ENCODE data around the gene GATAD2B. TPM values are rescaled to one million over a fixed set of nuclear protein-coding genes. Genes with fewer than 3 reads are reported as not detected.

The GATAD2B gene
- total RNA-seq, 4 donors from 2014 or later, result 22.0 to 40.7 (median 28.1) TPM

- intact Hi-C loops (cut with DNase I; ENCODE audit: low total_unique reads) (no loop called here), in situ Hi-C loops (cut with MboI; ENCODE audit: low sequenced_read_pairs in 4 of 4) (no loop called here)
- no peaks in the 10 kb centered on the region for H3K4me1 ChIP-seq
- TF ChIP-seq POLR2A (IDR thresholded peaks at IDR 0.05) (no peak), CTCF (IDR thresholded peaks at IDR 0.05 in 4 of 5, conservative IDR thresholded peaks at IDR 0.05 in 1 of 5) (no peak)
- H3K27ac ChIP-seq, result no peak overlapping the region
- no peak overlapping the region for H3K4me3 ChIP-seq
- ATAC-seq (no peak), DNase-seq (peak in 1 of 2 donors; percentile 6)
- no peaks in the 10 kb centered on the region for H3K27me3 ChIP-seq
- peaks cover 4 to 86% of the 10 kb centered on the region in 2 donors for H3K36me3 ChIP-seq
- no peaks in the 10 kb centered on the region for H3K9me3 ChIP-seq
These were observed 13.4 kb upstream of the GATAD2B start for GRCh38 chr1:153936011-153936802.

GRCh38 chr1:153934746-153935145, 12.0 kb upstream of the GATAD2B start:
- no peak overlapping the region for H3K27ac ChIP-seq
- H3K27me3 ChIP-seq, result no peaks in the 10 kb centered on the region
- no peak overlapping the region for H3K4me3 ChIP-seq
- TF ChIP-seq CTCF (IDR thresholded peaks at IDR 0.05 in 4 of 5, conservative IDR thresholded peaks at IDR 0.05 in 1 of 5), result no peak
- no peak for TF ChIP-seq POLR2A (IDR thresholded peaks at IDR 0.05)
- DNase-seq (peak in 1 of 2 donors; percentile 8), ATAC-seq (no peak)
- in situ Hi-C loops (cut with MboI; ENCODE audit: low sequenced_read_pairs in 4 of 4) (no loop called here), intact Hi-C loops (cut with DNase I; ENCODE audit: low total_unique reads) (no loop called here)
- H3K4me1 ChIP-seq, result no peaks in the 10 kb centered on the region
- no peaks in the 10 kb centered on the region for H3K9me3 ChIP-seq
- H3K36me3 ChIP-seq, result peaks cover 4 to 92% of the 10 kb centered on the region in 2 donors

- intact Hi-C loops (cut with DNase I; ENCODE audit: low total_unique reads), result no loop called here
- TF ChIP-seq POLR2A (IDR thresholded peaks at IDR 0.05) (no peak), CTCF (IDR thresholded peaks at IDR 0.05 in 4 of 5, conservative IDR thresholded peaks at IDR 0.05 in 1 of 5) (no peak)
- in situ Hi-C loops (cut with MboI; ENCODE audit: low sequenced_read_pairs in 4 of 4), result no loop called here
- H3K36me3 ChIP-seq, result peaks cover 4 to 90% of the 10 kb centered on the region in 2 donors
- DNase-seq (peak in 1 of 2 donors; percentile 6), ATAC-seq (no peak)
- H3K4me3 ChIP-seq, result no peak overlapping the region
- no peaks in the 10 kb centered on the region for H3K27me3 ChIP-seq
- no peaks in the 10 kb centered on the region for H3K9me3 ChIP-seq
- no peaks in the 10 kb centered on the region for H3K4me1 ChIP-seq
- no peak overlapping the region for H3K27ac ChIP-seq
These were observed 11.2 kb upstream of the GATAD2B start for GRCh38 chr1:153933955-153934354.

- in situ Hi-C loops (cut with MboI; ENCODE audit: low sequenced_read_pairs in 4 of 4) (no loop called here), intact Hi-C loops (cut with DNase I; ENCODE audit: low total_unique reads) (no loop called here)
- Histone ChIP-seq H3K27me3 (no peaks in the 10 kb centered on the region), H3K9me3 (no peaks in the 10 kb centered on the region), H3K27ac (no peak overlapping the region), H3K36me3 (peaks cover 4 to 85% of the 10 kb centered on the region in 2 donors), H3K4me1 (no peaks in the 10 kb centered on the region), H3K4me3 (no peak overlapping the region)
- TF ChIP-seq CTCF (IDR thresholded peaks at IDR 0.05 in 4 of 5, conservative IDR thresholded peaks at IDR 0.05 in 1 of 5) (no peak), POLR2A (IDR thresholded peaks at IDR 0.05) (no peak)
- no peak for ATAC-seq
- peak in 1 of 2 donors; percentile 10 for DNase-seq
These were observed 10.7 kb upstream of the GATAD2B start for GRCh38 chr1:153933430-153933829.
